Gastroesophageal sphincter (tissue), 4 donors: Measurements from ENCODE around the gene GUCA2B. TPM values are rescaled to one million over a fixed set of nuclear protein-coding genes. Genes with fewer than 3 reads are reported as not detected.

Source experiments
- ATAC-seq: fragments of 150-250 bp; one replicate; pipeline ENCODE4 v1.9.1; 2016; ENCODE audit warnings: mild to moderate bottlenecking, moderate library complexity
- H3K27ac ChIP-seq, 4 donors: fragments of 200-600 bp; sonication (generic) in 3 of 4; 1 replicate in 3 of 4; 2 replicates in 1 of 4; pipeline ENCODE4 v1.5.1; 2016 to 2019
- H3K27me3 ChIP-seq: fragments of 200-600 bp; sonication (generic); one replicate; pipeline ENCODE4 v1.5.1; 2019
- H3K36me3 ChIP-seq, 2 donors: fragments of 200-600 bp; sonication (generic); one replicate each; pipeline ENCODE4 v1.5.1; 2019; ENCODE audit warnings: control low read depth in 1 of 2
- H3K4me1 ChIP-seq, 3 donors: fragments of 200-600 bp; sonication (generic); 1 replicate in 2 of 3; 2 replicates in 1 of 3; pipeline ENCODE4 v1.5.1; 2016 to 2019; ENCODE audit warnings: control low read depth in 2 of 3
- H3K4me3 ChIP-seq, 2 donors: fragments of 200-600 bp; sonication (generic); one replicate each; pipeline ENCODE4 v1.5.1; 2019; ENCODE audit warnings: mild to moderate bottlenecking in 1 of 2, moderate library complexity in 1 of 2
- H3K9me3 ChIP-seq, 3 donors: fragments of 200-600 bp; sonication (generic); one replicate each; pipeline ENCODE4 v1.5.1; 2017 to 2019; ENCODE audit warnings: control low read depth in 2 of 3
- EP300 ChIP-seq: sonication (generic); formaldehyde crosslinking; IDR thresholded peaks from one replicate; pipeline ENCODE4 v1.6.1; 2017; ENCODE audit warnings: antibody characterized with exemption, mild to moderate bottlenecking
- POLR2A ChIP-seq, 2 donors: fragments of 450-650 bp; IDR thresholded peaks; one replicate each; pipeline ENCODE4 v1.6.1; 2017; ENCODE audit warnings: antibody characterized with exemption in 2 of 2, mild to moderate bottlenecking in 2 of 2, moderate library complexity in 1 of 2
- POLR2AphosphoS5 ChIP-seq: sonication (generic); formaldehyde crosslinking; IDR thresholded peaks from one replicate; pipeline ENCODE4 v1.6.1; 2017; ENCODE audit warnings: antibody characterized with exemption
- WGBS, 2 donors: methylation state at CpG; one replicate each; pipeline ENCODE4 v1.1.5; 2018; ENCODE audit warnings: low coverage in 1 of 2; 5-methylcytosine and 5-hydroxymethylcytosine counted together
- total RNA-seq, 4 donors: library from RNA; depleted of rRNA; stranded (reverse); fragments of >200 nt; gene quantifications; one replicate each; pipeline ENCODE4 v1.1.0, GENCODE V29; 2016
- TF ChIP-seq, protein P1 (sequence below), 4 experiments: fragments of 200-600 bp in 2 of 4; fragments of 450-650 bp in 2 of 4; sonication (generic) in 1 of 4; IDR thresholded peaks; one replicate each; pipeline ENCODE4 v1.5.1; 2017 to 2019; ENCODE audit warnings: antibody characterized with exemption in 4 of 4, mild to moderate bottlenecking in 2 of 4, moderate library complexity in 2 of 4

GUCA2B gene
- total RNA-seq, 4 donors from 2014 or later = not detected

DNA sequence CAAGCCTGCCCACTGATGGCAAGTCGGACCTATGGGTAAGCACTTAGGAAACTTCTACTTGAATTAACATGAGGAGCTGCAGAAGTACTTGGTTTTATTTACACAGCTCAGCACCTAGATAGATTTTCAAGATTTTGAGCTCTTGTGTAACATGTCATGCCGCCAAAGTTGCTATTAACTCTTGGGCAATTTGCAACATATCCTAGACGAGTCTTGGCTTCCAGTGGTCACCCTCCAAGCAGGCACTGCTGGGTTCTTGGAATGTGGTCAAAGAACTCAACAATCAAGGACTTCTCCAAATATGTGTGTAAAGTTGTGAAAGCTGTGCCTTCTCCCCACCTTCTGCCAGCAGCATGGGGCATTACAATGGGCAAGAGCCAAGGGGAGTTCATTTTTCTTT is 17.8 kb upstream of the GUCA2B start:
- H3K9me3 ChIP-seq = no peaks in the 10 kb centered on the region
- WGBS, 2 donors = 62 to 85% methylated on average over 2 to 3 of the region's 3 CpGs
- H3K4me3 ChIP-seq = no peak overlapping the region
- no peak for TF ChIP-seq POLR2AphosphoS5
- TF ChIP-seq EP300 = no peak
- TF ChIP-seq, protein P1, sequence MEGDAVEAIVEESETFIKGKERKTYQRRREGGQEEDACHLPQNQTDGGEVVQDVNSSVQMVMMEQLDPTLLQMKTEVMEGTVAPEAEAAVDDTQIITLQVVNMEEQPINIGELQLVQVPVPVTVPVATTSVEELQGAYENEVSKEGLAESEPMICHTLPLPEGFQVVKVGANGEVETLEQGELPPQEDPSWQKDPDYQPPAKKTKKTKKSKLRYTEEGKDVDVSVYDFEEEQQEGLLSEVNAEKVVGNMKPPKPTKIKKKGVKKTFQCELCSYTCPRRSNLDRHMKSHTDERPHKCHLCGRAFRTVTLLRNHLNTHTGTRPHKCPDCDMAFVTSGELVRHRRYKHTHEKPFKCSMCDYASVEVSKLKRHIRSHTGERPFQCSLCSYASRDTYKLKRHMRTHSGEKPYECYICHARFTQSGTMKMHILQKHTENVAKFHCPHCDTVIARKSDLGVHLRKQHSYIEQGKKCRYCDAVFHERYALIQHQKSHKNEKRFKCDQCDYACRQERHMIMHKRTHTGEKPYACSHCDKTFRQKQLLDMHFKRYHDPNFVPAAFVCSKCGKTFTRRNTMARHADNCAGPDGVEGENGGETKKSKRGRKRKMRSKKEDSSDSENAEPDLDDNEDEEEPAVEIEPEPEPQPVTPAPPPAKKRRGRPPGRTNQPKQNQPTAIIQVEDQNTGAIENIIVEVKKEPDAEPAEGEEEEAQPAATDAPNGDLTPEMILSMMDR (IDR thresholded peaks at IDR 0.05) = no peak
- TF ChIP-seq POLR2A (IDR thresholded peaks at IDR 0.05) = no peak
- H3K27ac ChIP-seq = no peak overlapping the region
- ATAC-seq = no peak
- no peaks in the 10 kb centered on the region for H3K4me1 ChIP-seq
- H3K27me3 ChIP-seq = peaks cover 21% of the 10 kb centered on the region
- no peaks in the 10 kb centered on the region for H3K36me3 ChIP-seq

DNA sequence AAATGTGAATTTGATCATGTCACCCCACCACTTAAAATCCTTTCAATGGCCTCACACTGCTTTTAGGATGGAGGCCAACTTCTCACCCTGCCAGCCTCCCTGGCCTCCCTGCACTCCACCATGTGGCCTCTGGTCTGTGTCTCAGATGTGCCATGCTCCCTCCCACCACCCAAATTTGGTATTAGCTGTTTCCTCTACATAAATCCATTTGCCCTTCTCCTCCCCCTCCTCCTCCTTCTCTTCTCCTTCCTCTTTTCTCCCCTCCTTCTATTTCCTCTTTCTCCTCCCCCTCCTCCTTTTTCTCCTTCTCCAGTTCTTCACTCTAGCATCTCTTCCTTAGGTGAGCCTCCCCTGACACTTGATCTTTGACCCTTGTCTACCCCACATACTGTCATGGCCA is 16.7 kb upstream of the GUCA2B start:
- Histone ChIP-seq H3K27me3 (peaks cover 31% of the 10 kb centered on the region), H3K9me3 (no peaks in the 10 kb centered on the region), H3K27ac (no peak overlapping the region), H3K4me1 (no peaks in the 10 kb centered on the region), H3K36me3 (no peaks in the 10 kb centered on the region), H3K4me3 (no peak overlapping the region)
- TF ChIP-seq, protein P1 (IDR thresholded peaks at IDR 0.05) = no peak
- TF ChIP-seq POLR2A (IDR thresholded peaks at IDR 0.05) (no peak), EP300 (no peak), POLR2AphosphoS5 (no peak)
- ATAC-seq = no peak

DNA sequence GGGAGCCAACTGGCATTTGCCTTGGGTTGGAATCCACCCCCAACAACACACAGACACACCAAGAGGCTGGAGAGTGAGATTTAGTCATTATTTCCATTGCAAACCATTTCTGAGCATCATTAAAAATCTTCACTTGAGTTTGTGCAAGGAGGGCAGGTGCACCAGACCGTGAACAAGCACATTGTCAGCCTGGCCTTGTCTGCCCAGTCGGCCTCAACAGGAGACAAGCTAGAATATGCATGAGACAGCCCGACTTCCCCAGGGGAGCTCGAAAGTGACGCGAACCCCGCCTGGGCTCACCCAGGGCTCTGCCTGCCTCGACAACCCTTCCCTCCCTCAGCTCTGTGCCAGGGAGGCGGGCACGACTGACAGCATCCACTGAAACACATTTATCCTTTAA is 15.4 kb upstream of the GUCA2B start:
- Histone ChIP-seq H3K9me3 (no peaks in the 10 kb centered on the region), H3K4me1 (no peaks in the 10 kb centered on the region), H3K27me3 (peaks cover 44% of the 10 kb centered on the region), H3K4me3 (no peak overlapping the region), H3K27ac (no peak overlapping the region), H3K36me3 (no peaks in the 10 kb centered on the region)
- WGBS, 2 donors = no CpG with 5 or more reads among the region's 10 CpGs
- TF ChIP-seq POLR2AphosphoS5 (no peak), EP300 (no peak), POLR2A (IDR thresholded peaks at IDR 0.05) (no peak)
- TF ChIP-seq, protein P1 (IDR thresholded peaks at IDR 0.05) = no peak
- ATAC-seq = no peak

DNA sequence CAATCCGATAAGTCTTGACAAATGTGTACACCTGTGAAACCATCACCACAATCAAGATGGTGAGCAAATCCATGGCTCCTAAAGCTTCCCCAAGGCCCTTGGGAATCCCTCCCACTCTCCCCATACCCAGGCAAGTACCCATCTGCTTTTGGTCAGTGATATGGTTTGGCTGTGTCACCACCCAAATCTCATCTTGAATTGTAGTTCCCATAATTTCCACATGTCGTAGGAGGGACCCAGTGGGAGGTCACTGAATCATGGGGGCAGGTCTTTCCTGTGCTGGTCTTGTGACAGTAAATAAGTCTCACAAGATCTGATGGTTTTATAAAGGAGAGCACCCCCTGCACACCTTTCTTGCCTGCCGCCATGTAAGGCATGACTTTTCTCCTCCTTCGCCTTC is 14.6 kb upstream of the GUCA2B start:
- no peak for TF ChIP-seq EP300
- TF ChIP-seq, protein P1 (IDR thresholded peaks at IDR 0.05) = no peak
- peaks cover 52% of the 10 kb centered on the region for H3K27me3 ChIP-seq
- 75 to 80% methylated on average over 1 to 4 of the region's 4 CpGs for WGBS, 2 donors
- H3K4me3 ChIP-seq = no peak overlapping the region
- H3K27ac ChIP-seq = no peak overlapping the region
- H3K4me1 ChIP-seq = no peaks in the 10 kb centered on the region
- H3K36me3 ChIP-seq = no peaks in the 10 kb centered on the region
- no peak for ATAC-seq
- no peaks in the 10 kb centered on the region for H3K9me3 ChIP-seq

DNA sequence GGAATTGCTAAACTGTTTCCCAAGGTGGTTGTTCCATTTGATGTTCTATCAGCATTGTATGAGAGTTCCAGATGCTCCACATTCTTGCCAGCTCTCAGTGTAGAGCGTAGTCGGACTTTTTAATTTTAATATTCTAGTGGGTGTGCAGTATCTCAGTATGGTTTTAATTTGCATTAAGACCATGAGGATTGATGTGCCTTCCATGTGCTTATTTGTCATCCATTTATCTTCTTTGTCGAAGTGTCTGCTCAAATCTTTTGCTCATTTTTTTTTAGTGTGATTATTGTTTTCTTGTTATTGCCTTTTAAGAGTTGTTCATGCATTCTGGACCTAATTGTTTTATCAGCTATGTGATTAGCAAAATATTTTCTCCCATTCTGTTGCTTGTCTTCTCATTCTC is 13.8 kb upstream of the GUCA2B start:
- 77 to 85% methylated on average over 3 of the region's 3 CpGs for WGBS, 2 donors
- H3K27ac ChIP-seq = no peak overlapping the region

More for the DNA sequence above, 13.8 kb upstream of the GUCA2B start:
- ATAC-seq = no peak
- H3K9me3 ChIP-seq = no peaks in the 10 kb centered on the region
- no peaks in the 10 kb centered on the region for H3K36me3 ChIP-seq
- no peaks in the 10 kb centered on the region for H3K4me1 ChIP-seq
- H3K4me3 ChIP-seq = no peak overlapping the region
- H3K27me3 ChIP-seq = peaks cover 60% of the 10 kb centered on the region
- TF ChIP-seq POLR2A (IDR thresholded peaks at IDR 0.05) (no peak), EP300 (no peak), POLR2AphosphoS5 (no peak)
- TF ChIP-seq, protein P1 (IDR thresholded peaks at IDR 0.05) = no peak
